ENCODE data around the gene CC2D1A. TPM values are rescaled to one million over a fixed set of nuclear protein-coding genes. Genes with fewer than 3 reads are reported as not detected.
"Not testable (repeated sequence)": the region's sequence is repeated elsewhere in the genome, so short reads cannot be mapped to it uniquely, and the experiment has no call there.

Gene CC2D1A
- total and polyA plus RNA-seq, 4 donors, result 7.4 to 12.0 (median 9.9) TPM

- H3K27me3 ChIP-seq (ENCODE audit: control insufficient read depth in 4 of 4, insufficient read depth in 4 of 4, low read length in 3 of 4), result no peaks in the 10 kb centered on the region
- no peak for TF ChIP-seq GABPA (IDR thresholded peaks at IDR 0.05 in 1 of 2, conservative IDR thresholded peaks at IDR 0.05 in 1 of 2)
- TF ChIP-seq FOXA2 (IDR thresholded peaks at IDR 0.05), result no peak
- TF ChIP-seq HNF4A (conservative IDR thresholded peaks at IDR 0.05), result no peak
- no peak for TF ChIP-seq TAF1 (conservative IDR thresholded peaks at IDR 0.05)
- TF ChIP-seq HNF4G (IDR thresholded peaks at IDR 0.05), result no peak
- TF ChIP-seq SP1 (IDR thresholded peaks at IDR 0.05), result no peak
- TF ChIP-seq, protein P1, sequence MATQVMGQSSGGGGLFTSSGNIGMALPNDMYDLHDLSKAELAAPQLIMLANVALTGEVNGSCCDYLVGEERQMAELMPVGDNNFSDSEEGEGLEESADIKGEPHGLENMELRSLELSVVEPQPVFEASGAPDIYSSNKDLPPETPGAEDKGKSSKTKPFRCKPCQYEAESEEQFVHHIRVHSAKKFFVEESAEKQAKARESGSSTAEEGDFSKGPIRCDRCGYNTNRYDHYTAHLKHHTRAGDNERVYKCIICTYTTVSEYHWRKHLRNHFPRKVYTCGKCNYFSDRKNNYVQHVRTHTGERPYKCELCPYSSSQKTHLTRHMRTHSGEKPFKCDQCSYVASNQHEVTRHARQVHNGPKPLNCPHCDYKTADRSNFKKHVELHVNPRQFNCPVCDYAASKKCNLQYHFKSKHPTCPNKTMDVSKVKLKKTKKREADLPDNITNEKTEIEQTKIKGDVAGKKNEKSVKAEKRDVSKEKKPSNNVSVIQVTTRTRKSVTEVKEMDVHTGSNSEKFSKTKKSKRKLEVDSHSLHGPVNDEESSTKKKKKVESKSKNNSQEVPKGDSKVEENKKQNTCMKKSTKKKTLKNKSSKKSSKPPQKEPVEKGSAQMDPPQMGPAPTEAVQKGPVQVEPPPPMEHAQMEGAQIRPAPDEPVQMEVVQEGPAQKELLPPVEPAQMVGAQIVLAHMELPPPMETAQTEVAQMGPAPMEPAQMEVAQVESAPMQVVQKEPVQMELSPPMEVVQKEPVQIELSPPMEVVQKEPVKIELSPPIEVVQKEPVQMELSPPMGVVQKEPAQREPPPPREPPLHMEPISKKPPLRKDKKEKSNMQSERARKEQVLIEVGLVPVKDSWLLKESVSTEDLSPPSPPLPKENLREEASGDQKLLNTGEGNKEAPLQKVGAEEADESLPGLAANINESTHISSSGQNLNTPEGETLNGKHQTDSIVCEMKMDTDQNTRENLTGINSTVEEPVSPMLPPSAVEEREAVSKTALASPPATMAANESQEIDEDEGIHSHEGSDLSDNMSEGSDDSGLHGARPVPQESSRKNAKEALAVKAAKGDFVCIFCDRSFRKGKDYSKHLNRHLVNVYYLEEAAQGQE (IDR thresholded peaks at IDR 0.05), result no peak
- TF ChIP-seq EGR1 (IDR thresholded peaks at IDR 0.05; ENCODE audit: low read depth in 2 of 2), result no peak
- no peak for TF ChIP-seq NR2F2 (IDR thresholded peaks at IDR 0.05)
- no peak for TF ChIP-seq RXRA (IDR thresholded peaks at IDR 0.05)
- no peak for TF ChIP-seq JUND (IDR thresholded peaks at IDR 0.05)
- H3K4me1 ChIP-seq (ENCODE audit: control insufficient read depth in 4 of 4, insufficient read depth in 4 of 4, low read length in 3 of 4), result no peaks in the 10 kb centered on the region
- no peak overlapping the region for H3K9ac ChIP-seq (ENCODE audit: low read depth in 1 of 2, low read length in 2 of 2)
- H3K4me3 ChIP-seq (ENCODE audit: low read depth in 1 of 3, low read length in 3 of 3), result no peak overlapping the region
- no peak overlapping the region for H3K27ac ChIP-seq (ENCODE audit: low read depth in 1 of 2, low read length in 2 of 2)
- H3K9me3 ChIP-seq (ENCODE audit: control insufficient read depth in 4 of 4, low read length in 3 of 4), result no peaks in the 10 kb centered on the region
- H3K36me3 ChIP-seq (ENCODE audit: control insufficient read depth in 4 of 4, insufficient read depth in 3 of 4, low read depth in 1 of 4, low read length in 3 of 4), result peaks cover 27 to 69% (median 32%) of the 10 kb centered on the region in 4 donors
- no peak for DNase-seq (ENCODE audit: low spot score)
- 96% methylated on average over 14 of the region's 14 CpGs for WGBS
Measured at GRCh38 chr19:13966684-13967128, 60.7 kb downstream of the CC2D1A start.

DNA sequence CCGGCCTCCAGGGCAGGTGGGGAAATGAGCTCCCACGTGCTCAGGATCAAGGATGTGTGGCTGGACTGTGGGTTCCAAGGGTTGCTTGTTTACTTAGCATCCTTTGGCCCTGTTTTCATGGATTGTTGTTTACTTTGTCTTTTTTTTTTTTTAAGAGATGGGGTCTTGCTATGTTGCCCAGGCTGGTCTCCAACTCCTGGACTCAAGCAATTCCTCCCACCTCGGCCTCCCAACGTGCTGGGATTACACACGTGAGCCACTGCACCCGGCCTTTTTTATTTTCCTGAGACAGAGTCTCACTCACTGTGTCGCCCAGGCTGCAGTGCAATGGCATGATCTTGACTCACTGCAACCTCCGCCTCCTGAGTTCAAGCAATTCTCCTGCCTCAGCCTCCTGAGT lies 61.2 kb downstream of the CC2D1A start:
- not testable (repeated sequence) for H3K4me3 ChIP-seq (ENCODE audit: low read depth in 1 of 3, low read length in 3 of 3); H3K4me1 ChIP-seq (ENCODE audit: control insufficient read depth in 4 of 4, insufficient read depth in 4 of 4, low read length in 3 of 4); H3K9me3 ChIP-seq (ENCODE audit: control insufficient read depth in 4 of 4, low read length in 3 of 4); H3K27ac ChIP-seq (ENCODE audit: low read depth in 1 of 2, low read length in 2 of 2); H3K9ac ChIP-seq (ENCODE audit: low read depth in 1 of 2, low read length in 2 of 2); H3K27me3 ChIP-seq (ENCODE audit: control insufficient read depth in 4 of 4, insufficient read depth in 4 of 4, low read length in 3 of 4); DNase-seq (ENCODE audit: low spot score)
- H3K36me3 ChIP-seq (ENCODE audit: control insufficient read depth in 4 of 4, insufficient read depth in 3 of 4, low read depth in 1 of 4, low read length in 3 of 4), result peaks cover 28 to 68% (median 31%) of the 10 kb centered on the region in 4 donors
- WGBS, result 94% methylated on average over 8 of the region's 8 CpGs

DNA sequence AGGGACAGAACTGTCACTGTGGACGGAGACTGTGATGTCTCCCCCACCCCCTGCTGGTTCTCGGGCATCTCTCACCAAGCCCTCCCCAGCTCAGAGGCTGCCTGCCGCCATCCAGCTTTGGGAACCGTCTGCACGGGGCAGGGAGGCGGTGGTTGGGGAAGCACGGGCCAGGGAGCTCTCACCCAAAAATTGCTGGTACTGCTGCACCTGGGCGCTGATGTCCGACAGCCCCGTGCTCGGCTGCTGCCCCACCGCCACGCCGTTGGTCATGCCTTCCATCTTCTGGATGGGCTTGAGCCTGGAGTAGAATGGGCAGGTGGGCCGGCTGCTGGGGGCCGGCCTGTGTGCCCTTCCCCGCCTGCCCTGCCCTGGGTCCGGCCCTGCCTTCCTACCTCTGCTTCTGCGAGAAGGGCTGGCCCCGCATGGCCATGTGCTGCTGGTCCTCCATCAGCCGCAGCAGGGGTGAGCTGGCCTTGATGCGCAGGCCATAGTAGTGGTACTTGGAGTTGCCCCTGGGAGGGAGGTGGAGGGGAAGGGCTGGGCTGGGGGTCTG lies 62.5 kb downstream of the CC2D1A start:
- Histone ChIP-seq H3K4me3 (ENCODE audit: low read depth in 1 of 3, low read length in 3 of 3) (no peak overlapping the region), H3K27ac (ENCODE audit: low read depth in 1 of 2, low read length in 2 of 2) (no peak overlapping the region), H3K9ac (ENCODE audit: low read depth in 1 of 2, low read length in 2 of 2) (no peak overlapping the region), H3K4me1 (ENCODE audit: control insufficient read depth in 4 of 4, insufficient read depth in 4 of 4, low read length in 3 of 4) (no peaks in the 10 kb centered on the region), H3K9me3 (ENCODE audit: control insufficient read depth in 4 of 4, low read length in 3 of 4) (no peaks in the 10 kb centered on the region), H3K27me3 (ENCODE audit: control insufficient read depth in 4 of 4, insufficient read depth in 4 of 4, low read length in 3 of 4) (no peaks in the 10 kb centered on the region), H3K36me3 (ENCODE audit: control insufficient read depth in 4 of 4, insufficient read depth in 3 of 4, low read depth in 1 of 4, low read length in 3 of 4) (peaks cover 29 to 74% (median 32%) of the 10 kb centered on the region in 4 donors)
- 97% methylated on average over 22 of the region's 22 CpGs for WGBS
- DNase-seq (ENCODE audit: low spot score), result no peak
- TF ChIP-seq SP1 (IDR thresholded peaks at IDR 0.05), result no peak
- TF ChIP-seq YY1 (IDR thresholded peaks at IDR 0.05), result no peak
- no peak for TF ChIP-seq MAX (IDR thresholded peaks at IDR 0.05)
- TF ChIP-seq ZBTB33 (IDR thresholded peaks at IDR 0.05), result no peak
- TF ChIP-seq RXRA (IDR thresholded peaks at IDR 0.05), result no peak
- TF ChIP-seq, protein P2, sequence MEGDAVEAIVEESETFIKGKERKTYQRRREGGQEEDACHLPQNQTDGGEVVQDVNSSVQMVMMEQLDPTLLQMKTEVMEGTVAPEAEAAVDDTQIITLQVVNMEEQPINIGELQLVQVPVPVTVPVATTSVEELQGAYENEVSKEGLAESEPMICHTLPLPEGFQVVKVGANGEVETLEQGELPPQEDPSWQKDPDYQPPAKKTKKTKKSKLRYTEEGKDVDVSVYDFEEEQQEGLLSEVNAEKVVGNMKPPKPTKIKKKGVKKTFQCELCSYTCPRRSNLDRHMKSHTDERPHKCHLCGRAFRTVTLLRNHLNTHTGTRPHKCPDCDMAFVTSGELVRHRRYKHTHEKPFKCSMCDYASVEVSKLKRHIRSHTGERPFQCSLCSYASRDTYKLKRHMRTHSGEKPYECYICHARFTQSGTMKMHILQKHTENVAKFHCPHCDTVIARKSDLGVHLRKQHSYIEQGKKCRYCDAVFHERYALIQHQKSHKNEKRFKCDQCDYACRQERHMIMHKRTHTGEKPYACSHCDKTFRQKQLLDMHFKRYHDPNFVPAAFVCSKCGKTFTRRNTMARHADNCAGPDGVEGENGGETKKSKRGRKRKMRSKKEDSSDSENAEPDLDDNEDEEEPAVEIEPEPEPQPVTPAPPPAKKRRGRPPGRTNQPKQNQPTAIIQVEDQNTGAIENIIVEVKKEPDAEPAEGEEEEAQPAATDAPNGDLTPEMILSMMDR (IDR thresholded peaks at IDR 0.05; ENCODE audit: low read depth, low read length, missing input control), result no peak
- TF ChIP-seq EGR1 (IDR thresholded peaks at IDR 0.05; ENCODE audit: low read depth in 2 of 2), result no peak
- TF ChIP-seq FOXA2 (IDR thresholded peaks at IDR 0.05), result no peak
- no peak for TF ChIP-seq GABPA (IDR thresholded peaks at IDR 0.05 in 1 of 2, conservative IDR thresholded peaks at IDR 0.05 in 1 of 2)
- no peak for TF ChIP-seq HNF4G (IDR thresholded peaks at IDR 0.05)
- no peak for TF ChIP-seq TAF1 (conservative IDR thresholded peaks at IDR 0.05)
- TF ChIP-seq JUND (IDR thresholded peaks at IDR 0.05), result no peak
- TF ChIP-seq RAD21 (IDR thresholded peaks at IDR 0.05), result no peak
- TF ChIP-seq, protein P3, sequence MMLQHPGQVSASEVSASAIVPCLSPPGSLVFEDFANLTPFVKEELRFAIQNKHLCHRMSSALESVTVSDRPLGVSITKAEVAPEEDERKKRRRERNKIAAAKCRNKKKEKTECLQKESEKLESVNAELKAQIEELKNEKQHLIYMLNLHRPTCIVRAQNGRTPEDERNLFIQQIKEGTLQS (IDR thresholded peaks at IDR 0.05), result no peak
- TF ChIP-seq NR2F2 (IDR thresholded peaks at IDR 0.05), result no peak
- no peak for TF ChIP-seq FOXA1 (IDR thresholded peaks at IDR 0.05)
- no peak for TF ChIP-seq HNF4A (conservative IDR thresholded peaks at IDR 0.05)

Measured in liver (tissue), 9 donors.